NCI-H2196 treated with DMSO at 0.1 percent for 48 hours (cell line): ENCODE measurements around the gene KCNN1.
"Not testable (repeated sequence)": the region's sequence is repeated elsewhere in the genome, so short reads cannot be mapped to it uniquely, and the experiment has no call there.

Source experiments
- DNase-seq: peaks from one replicate; lab custom pipeline; 2025; ENCODE audit not compliant: unreplicated experiment; lab: John Stamatoyannopoulos, UW

Gene KCNN1

GRCh38 chr19:18021121-18021755 is 54.3 kb downstream of the KCNN1 start:
- DNase-seq: peak; percentile 38

GRCh38 chr19:18023622-18024251 is 56.8 kb downstream of the KCNN1 start:
- no peak for DNase-seq

- no peak for DNase-seq
These were observed 60.2 kb downstream of the KCNN1 start for GRCh38 chr19:18027151-18027550.

GRCh38 chr19:18029617-18030338 is 62.9 kb downstream of the KCNN1 start:
- DNase-seq: peak; percentile 76

- not testable (repeated sequence) for DNase-seq
These were observed 64.5 kb downstream of the KCNN1 start for GRCh38 chr19:18031401-18031800.

- not testable (repeated sequence) for DNase-seq
These were observed 65.2 kb downstream of the KCNN1 start for GRCh38 chr19:18032102-18032501.

GRCh38 chr19:18041054-18041453 is 74.1 kb downstream of the KCNN1 start:
- DNase-seq: no peak

- DNase-seq: no peak
These were observed 76.8 kb downstream of the KCNN1 start for GRCh38 chr19:18043676-18044075.

- peak; percentile 76 for DNase-seq
These were observed 78.0 kb downstream of the KCNN1 start for GRCh38 chr19:18044825-18045304.

GRCh38 chr19:18045307-18046050 is 78.6 kb downstream of the KCNN1 start:
- DNase-seq: no peak

GRCh38 chr19:18046059-18046718 is 79.3 kb downstream of the KCNN1 start:
- no peak for DNase-seq

- DNase-seq: peak; percentile 20
These were observed 82.5 kb downstream of the KCNN1 start for GRCh38 chr19:18049385-18049784.
